Measurements from ENCODE around the gene TNNI2.

DNA sequence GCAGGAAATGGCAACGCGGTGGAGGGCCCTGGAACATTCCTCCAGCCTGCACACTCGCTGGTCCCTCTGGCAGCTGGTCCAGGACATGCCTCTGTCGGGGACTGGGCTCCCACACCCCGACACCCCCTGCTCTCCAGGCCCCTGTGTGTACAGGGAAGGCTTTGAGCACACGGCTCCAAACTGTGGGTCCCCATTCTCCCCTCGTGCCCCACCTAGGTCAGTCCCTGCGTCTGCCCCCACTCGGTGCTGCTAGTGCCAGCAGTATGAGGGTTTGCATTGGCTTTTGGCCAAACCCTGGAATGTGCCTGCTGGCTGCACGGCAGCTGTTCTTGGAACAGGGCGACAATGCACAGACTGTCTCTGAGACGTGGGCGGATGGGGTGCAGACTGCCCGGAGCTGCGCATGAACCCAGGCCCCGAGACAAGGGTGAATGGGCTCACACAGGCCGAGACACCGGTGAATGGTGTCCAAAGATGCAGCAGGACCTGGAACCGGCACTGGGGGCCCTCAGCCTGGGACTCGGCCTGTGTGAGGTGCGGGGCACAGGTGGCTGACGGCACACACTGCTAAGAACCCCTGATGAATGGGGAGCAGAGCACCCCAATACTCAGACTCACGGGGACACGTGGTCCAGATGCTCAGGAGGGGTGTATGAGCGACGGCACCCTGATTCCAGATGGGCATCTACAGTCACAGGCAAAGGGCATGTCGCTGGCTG is 11.5 kb upstream of the TNNI2 start:
- TF ChIP-seq, protein P1, sequence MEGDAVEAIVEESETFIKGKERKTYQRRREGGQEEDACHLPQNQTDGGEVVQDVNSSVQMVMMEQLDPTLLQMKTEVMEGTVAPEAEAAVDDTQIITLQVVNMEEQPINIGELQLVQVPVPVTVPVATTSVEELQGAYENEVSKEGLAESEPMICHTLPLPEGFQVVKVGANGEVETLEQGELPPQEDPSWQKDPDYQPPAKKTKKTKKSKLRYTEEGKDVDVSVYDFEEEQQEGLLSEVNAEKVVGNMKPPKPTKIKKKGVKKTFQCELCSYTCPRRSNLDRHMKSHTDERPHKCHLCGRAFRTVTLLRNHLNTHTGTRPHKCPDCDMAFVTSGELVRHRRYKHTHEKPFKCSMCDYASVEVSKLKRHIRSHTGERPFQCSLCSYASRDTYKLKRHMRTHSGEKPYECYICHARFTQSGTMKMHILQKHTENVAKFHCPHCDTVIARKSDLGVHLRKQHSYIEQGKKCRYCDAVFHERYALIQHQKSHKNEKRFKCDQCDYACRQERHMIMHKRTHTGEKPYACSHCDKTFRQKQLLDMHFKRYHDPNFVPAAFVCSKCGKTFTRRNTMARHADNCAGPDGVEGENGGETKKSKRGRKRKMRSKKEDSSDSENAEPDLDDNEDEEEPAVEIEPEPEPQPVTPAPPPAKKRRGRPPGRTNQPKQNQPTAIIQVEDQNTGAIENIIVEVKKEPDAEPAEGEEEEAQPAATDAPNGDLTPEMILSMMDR (conservative IDR thresholded peaks at IDR 0.05; ENCODE audit: low read depth, low read length) = no peak
- TF ChIP-seq EZH2phosphoT487 (IDR thresholded peaks at IDR 0.05; ENCODE audit: borderline replicate concordance, low read length) (no peak), EZH2 (IDR thresholded peaks at IDR 0.05; ENCODE audit: low read length, unreplicated experiment) (no peak)

All from PC-3 (cell line).